Mucosa of descending colon (tissue), 3 donors: ENCODE data around the gene TMEM17. TPM values are rescaled to one million over a fixed set of nuclear protein-coding genes. Genes with fewer than 3 reads are reported as not detected.
"Not testable (repeated sequence)": the region's sequence is repeated elsewhere in the genome, so short reads cannot be mapped to it uniquely, and the experiment has no call there.

Experiments used
- ATAC-seq: fragments of 200-7000 bp; cut with Tn5 transposase; one replicate; pipeline ENCODE4 v1.9.1; 2020; ENCODE audit warnings: mild to moderate bottlenecking, moderate library complexity
- DNase-seq, 3 donors: peaks; one replicate each; pipeline ENCODE4 v3.0.0-alpha.2; 2020
- H3K36me3 ChIP-seq: fragments of 200-600 bp; one replicate; pipeline ENCODE4 v1.8.0; 2021; ENCODE audit warnings: low read depth, mild to moderate bottlenecking
- H3K4me1 ChIP-seq: fragments of 200-600 bp; one replicate; pipeline ENCODE4 v1.8.0; 2021; ENCODE audit warnings: low read depth, mild to moderate bottlenecking
- H3K4me3 ChIP-seq: fragments of 200-600 bp; one replicate; pipeline ENCODE4 v1.8.0; 2021; ENCODE audit warnings: mild to moderate bottlenecking
- H3K9me3 ChIP-seq: fragments of 200-600 bp; one replicate; pipeline ENCODE4 v1.8.0; 2021; ENCODE audit warnings: mild to moderate bottlenecking
- intact Hi-C, 2 donors: fragments of 100-400 bp; cut with DNase I in 1 of 2; cut with micrococcal nuclease in 1 of 2; formaldehyde crosslinking; loops; one replicate each; pipeline versions ENCODE4 v1.11.0 to v1.11.1; 2022; cut with DNase I, micrococcal nuclease
- total RNA-seq, 3 donors: library from RNA; stranded (reverse); fragmentation: NEBNext Ultra II Directional in 2 of 3; extraction: Animal tissue kit (Norgen Biotek cat#: 25700) in 2 of 3; gene quantifications; one replicate each; pipeline versions ENCODE4 v1.2.1 to v1.2.4, GENCODE V29; 2021 to 2023
- TF ChIP-seq, protein P1 (sequence below): fragments of 200-600 bp; IDR thresholded peaks from one replicate; pipeline ENCODE4 v1.8.0; 2022; ENCODE audit warnings: antibody characterized with exemption, mild to moderate bottlenecking
- donor health status: DM: no; HTN: no; CAD: no; lungs with moderate emphysema.
- donor health status: DM: no; HTN: no; CAD: no.
- donor health status: DM: no; HTN: yes; CAD: no.

Gene TMEM17
- total RNA-seq, 3 donors from 2014 or later = 0.61 to 1.2 (median 0.70) TPM

DNA sequence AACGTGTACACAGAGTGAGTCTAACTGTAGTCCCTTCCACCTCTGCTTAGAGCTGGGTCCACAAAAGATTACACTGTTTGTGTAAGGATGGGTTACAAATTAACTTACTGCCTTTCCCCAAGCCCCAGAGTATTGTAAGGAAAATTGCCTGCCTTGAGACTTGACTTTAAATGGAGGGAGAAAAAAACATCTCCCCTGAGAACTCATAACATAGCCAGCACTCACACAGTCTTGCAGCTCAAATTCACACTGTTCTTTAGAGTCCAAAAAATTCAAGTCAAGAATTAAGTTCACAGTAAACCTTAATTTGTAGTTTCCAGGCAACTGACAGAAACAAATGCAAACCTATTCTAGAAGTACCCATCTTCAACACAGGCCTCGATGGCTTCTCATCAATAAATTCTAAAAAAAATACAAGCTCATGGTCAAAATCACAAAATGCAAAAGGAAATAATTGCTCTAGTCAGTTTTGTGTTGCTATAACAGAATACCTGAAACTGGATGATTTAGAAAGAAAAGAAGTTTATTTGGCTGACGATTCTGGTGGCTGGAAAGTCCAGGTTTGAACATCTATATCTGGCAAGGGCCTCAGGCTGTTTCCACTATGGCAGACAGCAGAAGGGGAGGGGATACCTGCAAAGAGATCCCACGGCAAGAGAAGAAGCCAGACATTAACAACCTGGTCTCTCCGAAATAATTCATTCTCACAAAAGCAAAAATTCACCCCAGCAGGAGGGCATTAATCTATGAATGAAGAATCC lies 34.6 kb upstream of the TMEM17 start:
- DNase-seq (no peak), ATAC-seq (peak; percentile 86)
- intact Hi-C loops = no loop called here
- Histone ChIP-seq H3K9me3 (no peaks in the 10 kb centered on the region), H3K4me3 (no peak overlapping the region), H3K36me3 (no peaks in the 10 kb centered on the region), H3K4me1 (peaks cover 8% of the 10 kb centered on the region)
- TF ChIP-seq, protein P1, sequence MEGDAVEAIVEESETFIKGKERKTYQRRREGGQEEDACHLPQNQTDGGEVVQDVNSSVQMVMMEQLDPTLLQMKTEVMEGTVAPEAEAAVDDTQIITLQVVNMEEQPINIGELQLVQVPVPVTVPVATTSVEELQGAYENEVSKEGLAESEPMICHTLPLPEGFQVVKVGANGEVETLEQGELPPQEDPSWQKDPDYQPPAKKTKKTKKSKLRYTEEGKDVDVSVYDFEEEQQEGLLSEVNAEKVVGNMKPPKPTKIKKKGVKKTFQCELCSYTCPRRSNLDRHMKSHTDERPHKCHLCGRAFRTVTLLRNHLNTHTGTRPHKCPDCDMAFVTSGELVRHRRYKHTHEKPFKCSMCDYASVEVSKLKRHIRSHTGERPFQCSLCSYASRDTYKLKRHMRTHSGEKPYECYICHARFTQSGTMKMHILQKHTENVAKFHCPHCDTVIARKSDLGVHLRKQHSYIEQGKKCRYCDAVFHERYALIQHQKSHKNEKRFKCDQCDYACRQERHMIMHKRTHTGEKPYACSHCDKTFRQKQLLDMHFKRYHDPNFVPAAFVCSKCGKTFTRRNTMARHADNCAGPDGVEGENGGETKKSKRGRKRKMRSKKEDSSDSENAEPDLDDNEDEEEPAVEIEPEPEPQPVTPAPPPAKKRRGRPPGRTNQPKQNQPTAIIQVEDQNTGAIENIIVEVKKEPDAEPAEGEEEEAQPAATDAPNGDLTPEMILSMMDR = no peak

DNA sequence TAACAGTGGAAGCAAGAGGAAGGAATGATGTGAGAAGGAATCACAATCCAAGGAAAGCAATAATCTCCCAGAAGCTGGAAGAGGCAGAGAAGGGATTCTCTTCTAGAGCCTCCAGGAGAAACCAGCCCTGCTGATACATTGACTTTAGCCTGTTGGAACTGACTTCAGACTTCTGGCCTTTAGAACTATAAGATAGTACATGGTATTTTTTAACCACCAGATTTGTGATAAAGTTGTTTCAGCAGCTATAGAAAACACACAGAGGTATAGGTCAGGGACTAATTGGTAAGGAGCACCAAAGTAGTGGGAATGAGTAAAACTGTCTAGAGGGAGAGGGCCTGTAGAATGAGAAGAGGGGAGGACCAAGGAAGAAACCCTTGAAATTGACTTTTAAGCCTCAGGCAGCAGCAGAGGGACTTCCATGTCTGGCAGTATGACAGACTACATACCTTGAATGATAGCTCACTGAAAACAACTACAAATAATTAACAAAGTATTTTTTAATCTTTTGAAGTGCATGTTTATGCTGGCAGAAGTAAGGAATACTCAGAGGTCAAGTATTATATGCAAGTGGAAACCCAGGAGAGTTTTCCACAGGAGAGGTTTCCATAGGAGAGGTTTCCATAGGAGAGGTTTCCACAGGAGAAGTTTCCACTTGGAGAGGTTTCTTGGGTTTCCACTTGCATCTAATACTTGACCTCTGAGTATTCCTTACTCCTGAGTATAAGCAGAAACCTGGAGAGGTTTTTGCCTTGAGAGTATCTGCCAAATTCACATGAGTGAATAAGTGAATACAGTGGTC lies 33.8 kb upstream of the TMEM17 start:
- no peaks in the 10 kb centered on the region for H3K36me3 ChIP-seq
- H3K9me3 ChIP-seq = no peaks in the 10 kb centered on the region
- no peak for DNase-seq
- intact Hi-C loops = no loop called here
- TF ChIP-seq, protein P1 = no peak
- ATAC-seq = no peak
- H3K4me1 ChIP-seq = peaks cover 8% of the 10 kb centered on the region
- no peak overlapping the region for H3K4me3 ChIP-seq

DNA sequence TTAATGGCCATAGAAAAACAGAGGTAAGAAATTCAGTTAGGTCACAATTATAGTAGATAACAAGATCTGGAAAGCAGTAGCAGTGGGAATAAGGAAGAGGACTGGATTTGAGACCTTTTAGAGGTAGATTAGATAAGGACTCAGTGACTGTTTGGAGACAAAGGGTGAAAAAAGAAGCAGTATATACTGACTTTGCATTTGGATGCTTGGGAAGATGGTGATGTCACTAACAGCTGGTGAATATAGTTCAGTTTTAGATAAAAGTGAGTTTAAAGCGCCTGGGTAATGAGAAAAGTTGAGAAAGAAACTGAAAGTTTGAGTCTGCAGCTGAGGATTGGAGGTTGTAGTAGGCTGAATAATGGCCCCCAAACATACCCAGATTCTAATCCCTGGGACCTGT lies 32.8 kb upstream of the TMEM17 start:
- no peak for ATAC-seq

DNA sequence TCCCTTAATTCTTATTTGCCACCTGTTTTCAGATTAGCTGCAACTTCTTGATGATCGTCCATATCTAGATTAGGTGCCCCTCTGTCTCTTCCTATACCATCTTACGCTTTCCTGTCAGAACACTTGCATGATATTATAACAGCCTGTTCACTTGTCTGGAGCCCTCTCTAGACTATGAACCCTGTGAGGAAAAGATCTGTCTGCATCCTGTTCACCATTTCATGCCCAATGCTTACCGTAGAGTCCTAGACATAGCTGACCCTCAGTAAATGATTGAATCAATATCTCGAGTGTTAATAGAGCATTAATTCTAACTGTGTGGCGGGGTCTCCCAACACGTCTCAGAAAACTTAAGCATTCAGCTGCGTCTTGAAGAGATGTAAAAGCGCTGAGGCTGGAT lies 31.8 kb upstream of the TMEM17 start:
- H3K4me3 ChIP-seq = no peak overlapping the region
- ATAC-seq (no peak), DNase-seq (no peak)
- intact Hi-C loops = no loop called here
- no peaks in the 10 kb centered on the region for H3K9me3 ChIP-seq
- TF ChIP-seq, protein P1 = no peak
- H3K4me1 ChIP-seq = peaks cover 8% of the 10 kb centered on the region
- H3K36me3 ChIP-seq = no peaks in the 10 kb centered on the region

More for the DNA sequence above, 32.8 kb upstream of the TMEM17 start:
- Histone ChIP-seq H3K4me3 (no peak overlapping the region), H3K4me1 (peaks cover 8% of the 10 kb centered on the region), H3K36me3 (no peaks in the 10 kb centered on the region), H3K9me3 (no peaks in the 10 kb centered on the region)
- TF ChIP-seq, protein P1 = no peak
- DNase-seq = no peak
- intact Hi-C loops = no loop called here

DNA sequence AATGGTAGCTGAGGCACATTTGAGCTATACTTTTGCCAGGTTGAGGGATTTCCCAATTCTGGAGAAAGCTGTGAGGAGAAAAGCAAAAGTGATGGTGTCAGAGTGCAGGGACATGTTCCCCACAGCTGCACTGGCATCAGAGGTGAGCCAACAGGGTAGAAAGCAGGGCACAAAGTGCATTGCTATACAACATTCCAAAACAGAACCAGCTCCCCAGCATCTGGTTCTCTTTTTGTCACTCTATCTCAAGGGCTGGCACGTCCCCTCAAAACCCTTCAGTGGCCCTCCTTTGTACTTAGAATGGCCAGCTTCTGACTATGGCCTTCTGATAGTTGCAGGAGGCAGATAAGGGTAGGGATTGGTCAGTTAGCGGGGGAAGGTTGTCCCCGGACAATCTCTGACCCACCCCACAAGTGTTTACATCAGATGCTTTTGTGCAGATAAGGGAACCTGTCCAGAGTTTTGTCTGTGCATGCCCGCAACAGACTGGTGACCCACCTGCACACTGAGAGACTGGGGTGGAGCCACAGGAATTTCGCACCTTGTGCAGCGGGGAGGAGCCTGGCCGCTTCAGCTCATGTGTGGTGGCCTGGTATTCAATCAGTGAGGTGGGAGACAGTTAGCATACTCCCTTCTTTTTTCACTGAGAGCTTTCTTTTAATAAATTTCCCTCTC lies 31.0 kb upstream of the TMEM17 start:
- H3K9me3 ChIP-seq = no peaks in the 10 kb centered on the region
- TF ChIP-seq, protein P1 = no peak
- no peak overlapping the region for H3K4me3 ChIP-seq
- ATAC-seq = no peak
- no peak for DNase-seq
- intact Hi-C loops = no loop called here
- H3K4me1 ChIP-seq = peaks cover 8% of the 10 kb centered on the region
- H3K36me3 ChIP-seq = no peaks in the 10 kb centered on the region

DNA sequence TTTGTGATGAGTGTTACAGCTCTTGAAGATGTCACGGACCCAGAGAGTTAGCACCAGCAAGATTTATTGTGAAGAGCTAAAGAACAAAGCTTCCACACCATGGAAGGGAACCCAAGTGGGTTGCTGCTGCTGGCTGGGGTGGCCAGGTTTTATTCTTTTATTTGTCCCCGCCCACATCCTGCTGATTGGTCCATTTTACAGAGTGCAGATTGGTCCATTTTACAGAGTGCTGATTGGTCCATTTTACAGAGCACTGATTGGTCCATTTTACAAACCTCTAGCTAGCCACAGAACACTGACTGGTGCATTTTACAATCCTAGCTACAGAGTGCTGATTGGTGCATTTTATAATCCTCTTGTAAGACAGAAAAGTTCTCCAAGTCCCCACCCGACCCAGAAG lies 29.5 kb upstream of the TMEM17 start:
- intact Hi-C loops = not testable (repeated sequence)

More for the DNA sequence above, 29.5 kb upstream of the TMEM17 start:
- H3K9me3 ChIP-seq, H3K4me3 ChIP-seq, DNase-seq, H3K36me3 ChIP-seq, ATAC-seq, H3K4me1 ChIP-seq: not testable (repeated sequence)
